NCI-H2171 (cell line): ENCODE measurements around the gene SETD5.

Experiments used
- DNase-seq: peaks from one replicate; lab custom pipeline; 2025; lab: John Stamatoyannopoulos, UW

The SETD5 gene

GRCh38 chr3:9408546-9408945 lies 11.1 kb downstream of the SETD5 start:
- no peak for DNase-seq

GRCh38 chr3:9409981-9410854 lies 12.8 kb downstream of the SETD5 start:
- no peak for DNase-seq

- no peak for DNase-seq
Observed at GRCh38 chr3:9411302-9411701, 13.9 kb downstream of the SETD5 start.

- DNase-seq = no peak
Observed at GRCh38 chr3:9412293-9412692, 14.9 kb downstream of the SETD5 start.

GRCh38 chr3:9414826-9415225 lies 17.4 kb downstream of the SETD5 start:
- no peak for DNase-seq

- DNase-seq = no peak
Observed at GRCh38 chr3:9415485-9416138, 18.2 kb downstream of the SETD5 start.

GRCh38 chr3:9416139-9416780 lies 18.8 kb downstream of the SETD5 start:
- no peak for DNase-seq

GRCh38 chr3:9420850-9421549 lies 23.6 kb downstream of the SETD5 start:
- no peak for DNase-seq

- DNase-seq = no peak
Observed at GRCh38 chr3:9422712-9423424, 25.5 kb downstream of the SETD5 start.

GRCh38 chr3:9428411-9428810 lies 31.0 kb downstream of the SETD5 start:
- DNase-seq = no peak

GRCh38 chr3:9430733-9431132 lies 33.3 kb downstream of the SETD5 start:
- DNase-seq = no peak

- no peak for DNase-seq
Observed at GRCh38 chr3:9433627-9434521, 36.5 kb downstream of the SETD5 start.

- DNase-seq = no peak
Observed at GRCh38 chr3:9435316-9435715, 37.9 kb downstream of the SETD5 start.

GRCh38 chr3:9439331-9439730 lies 41.9 kb downstream of the SETD5 start:
- no peak for DNase-seq

GRCh38 chr3:9441501-9442221 lies 44.2 kb downstream of the SETD5 start:
- no peak for DNase-seq

GRCh38 chr3:9448071-9448470 lies 50.7 kb downstream of the SETD5 start:
- DNase-seq = no peak

GRCh38 chr3:9448643-9449042 lies 51.2 kb downstream of the SETD5 start:
- DNase-seq = no peak

GRCh38 chr3:9450126-9450525 lies 52.7 kb downstream of the SETD5 start:
- no peak for DNase-seq

GRCh38 chr3:9450991-9451390 lies 53.6 kb downstream of the SETD5 start:
- no peak for DNase-seq

- DNase-seq = no peak
Observed at GRCh38 chr3:9452417-9452816, 55.0 kb downstream of the SETD5 start.
